ENCODE results near the gene C12orf43.

C12orf43 gene

DNA sequence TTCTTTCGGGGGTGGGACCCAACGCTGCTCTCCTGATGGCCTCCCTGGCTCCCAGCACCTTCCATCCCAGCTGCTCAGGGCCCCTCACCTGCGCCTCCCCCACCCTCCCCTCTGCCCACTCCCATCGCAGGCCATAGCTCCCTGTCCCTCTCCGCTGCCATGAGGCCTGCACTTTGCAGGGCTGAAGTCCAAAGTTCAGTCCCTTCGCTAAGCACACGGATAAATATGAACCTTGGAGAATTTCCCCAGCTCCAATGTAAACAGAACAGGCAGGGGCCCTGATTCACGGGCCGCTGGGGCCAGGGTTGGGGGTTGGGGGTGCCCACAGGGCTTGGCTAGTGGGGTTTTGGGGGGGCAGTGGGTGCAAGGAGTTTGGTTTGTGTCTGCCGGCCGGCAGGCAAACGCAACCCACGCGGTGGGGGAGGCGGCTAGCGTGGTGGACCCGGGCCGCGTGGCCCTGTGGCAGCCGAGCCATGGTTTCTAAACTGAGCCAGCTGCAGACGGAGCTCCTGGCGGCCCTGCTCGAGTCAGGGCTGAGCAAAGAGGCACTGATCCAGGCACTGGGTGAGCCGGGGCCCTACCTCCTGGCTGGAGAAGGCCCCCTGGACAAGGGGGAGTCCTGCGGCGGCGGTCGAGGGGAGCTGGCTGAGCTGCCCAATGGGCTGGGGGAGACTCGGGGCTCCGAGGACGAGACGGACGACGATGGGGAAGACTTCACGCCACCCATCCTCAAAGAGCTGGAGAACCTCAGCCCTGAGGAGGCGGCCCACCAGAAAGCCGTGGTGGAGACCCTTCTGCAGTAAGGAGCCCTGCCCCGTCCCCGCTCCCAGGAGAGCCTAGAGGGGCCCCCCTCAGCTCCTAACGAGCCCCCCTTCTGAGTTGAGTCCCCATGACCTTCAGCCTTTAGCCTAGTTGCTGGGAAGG lies 37.7 kb downstream of the C12orf43 start, which contains the start of gene HNF1A:
TSS of gene HNF1A (plus strand) at position 248 of the 924 bp plus-strand sequence. CDS start at position 474, 226 bp downstream.
- no peak for DNase-seq (ENCODE audit: low spot score)

DNA sequence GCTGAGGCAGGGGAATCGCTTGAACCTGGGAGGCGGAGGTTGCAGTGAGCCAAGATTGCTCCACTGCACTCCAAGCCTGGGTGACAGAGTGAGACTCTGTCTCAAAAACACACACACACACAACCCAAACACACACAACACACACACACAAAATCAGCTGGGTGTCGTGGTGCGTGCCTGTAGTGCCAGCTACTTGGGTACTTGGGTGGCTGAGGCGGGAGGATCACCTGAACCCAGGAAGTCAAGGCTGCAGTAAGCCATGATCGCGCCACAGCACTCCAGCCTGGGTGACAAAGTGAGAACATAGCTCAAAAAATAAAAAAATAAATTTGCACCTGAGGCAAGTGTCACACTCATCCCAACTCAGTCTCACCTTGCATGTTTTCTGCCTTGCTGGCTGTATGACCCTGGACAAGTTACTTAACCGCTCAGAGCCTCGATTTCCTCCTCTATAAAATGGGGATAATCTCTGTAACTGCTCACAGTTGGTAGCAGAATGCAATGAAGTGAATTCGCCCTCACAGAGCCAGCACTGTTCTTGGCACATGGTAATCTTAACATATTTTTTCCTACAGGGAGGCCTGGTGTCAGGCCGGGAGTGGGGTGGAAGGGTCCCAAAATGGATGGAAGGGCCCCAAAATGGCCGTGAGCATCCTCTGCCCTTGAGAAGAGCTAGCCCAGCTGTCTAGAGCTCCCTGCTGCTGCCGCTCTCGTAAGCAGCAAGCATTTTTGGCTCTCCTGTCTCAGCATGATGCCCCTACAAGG lies 38.6 kb downstream of the C12orf43 start:
- no peak for DNase-seq (ENCODE audit: low spot score)

GRCh38 chr12:120972870-120973543 lies 43.3 kb downstream of the C12orf43 start:
- no peak for DNase-seq (ENCODE audit: low spot score)

- DNase-seq (ENCODE audit: low spot score) = peak; percentile 77
These were observed 44.7 kb downstream of the C12orf43 start for GRCh38 chr12:120971299-120972180.

DNA sequence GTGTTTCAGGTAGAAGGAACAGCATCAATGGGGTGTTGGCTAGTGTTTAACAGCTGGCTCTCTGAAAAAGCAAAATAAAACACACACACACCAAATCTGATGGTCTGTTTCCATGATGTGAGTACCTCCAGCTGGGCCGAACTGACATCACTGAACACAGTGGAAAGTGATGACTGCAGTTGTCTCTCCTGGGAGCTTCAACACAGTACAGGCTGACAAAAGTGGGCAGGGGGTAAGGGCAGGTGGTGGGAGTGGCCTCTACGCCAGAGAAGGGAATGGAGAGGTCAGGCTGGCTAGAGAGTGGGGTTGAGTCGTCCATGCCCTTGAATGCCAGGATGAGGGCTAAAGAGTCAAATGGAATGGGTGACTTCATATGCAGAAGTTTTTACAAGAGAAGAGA lies 46.0 kb downstream of the C12orf43 start:
- DNase-seq (ENCODE audit: low spot score) = no peak

DNA sequence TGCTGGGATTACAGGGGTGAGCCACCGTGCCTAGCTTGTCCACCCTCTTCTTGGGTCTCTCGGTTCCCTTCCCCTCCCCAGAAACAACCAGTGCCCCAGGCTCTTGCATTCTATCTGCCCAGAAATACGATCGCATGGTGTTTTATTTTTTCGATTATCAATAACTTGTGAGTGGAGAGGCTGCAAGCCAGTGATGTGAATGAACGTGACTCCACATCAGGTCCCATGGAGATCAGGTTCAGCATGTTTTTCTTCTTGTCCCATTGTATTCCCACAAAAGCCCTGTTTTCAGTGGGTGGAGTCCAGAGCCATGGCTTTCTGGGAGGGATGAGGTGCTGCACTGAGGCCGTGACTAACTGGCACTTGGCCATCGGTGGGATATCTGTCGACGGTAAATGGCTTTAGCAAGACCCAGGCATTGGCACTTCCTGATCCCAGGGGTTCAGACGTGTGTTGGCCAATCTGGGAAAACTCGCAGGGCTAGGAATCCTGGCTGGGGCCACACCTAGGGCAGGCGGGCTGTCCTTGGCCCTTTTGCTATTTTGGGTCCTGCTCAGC lies 50.7 kb downstream of the C12orf43 start:
- DNase-seq (ENCODE audit: low spot score) = no peak

DNA sequence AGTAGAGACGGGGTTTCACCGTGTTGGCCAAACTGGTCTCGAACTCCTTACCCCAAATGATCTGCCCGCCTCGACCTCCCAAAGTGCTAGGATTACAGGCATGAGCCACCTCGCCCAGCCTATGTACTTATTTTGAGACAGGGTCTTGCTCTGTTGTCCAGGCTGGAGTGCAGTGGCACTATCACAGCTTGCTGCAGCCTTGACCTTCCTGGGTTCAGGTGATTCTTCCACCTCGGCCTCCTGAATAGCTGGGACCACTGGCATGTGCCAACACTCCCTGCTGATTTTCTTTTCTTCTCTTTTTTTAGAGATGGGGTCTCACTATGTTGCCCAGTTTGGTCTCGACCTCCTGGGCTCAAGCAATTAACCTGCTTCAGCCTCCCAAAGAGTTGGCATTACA lies 52.0 kb downstream of the C12orf43 start:
- DNase-seq (ENCODE audit: low spot score) = no peak

DNA sequence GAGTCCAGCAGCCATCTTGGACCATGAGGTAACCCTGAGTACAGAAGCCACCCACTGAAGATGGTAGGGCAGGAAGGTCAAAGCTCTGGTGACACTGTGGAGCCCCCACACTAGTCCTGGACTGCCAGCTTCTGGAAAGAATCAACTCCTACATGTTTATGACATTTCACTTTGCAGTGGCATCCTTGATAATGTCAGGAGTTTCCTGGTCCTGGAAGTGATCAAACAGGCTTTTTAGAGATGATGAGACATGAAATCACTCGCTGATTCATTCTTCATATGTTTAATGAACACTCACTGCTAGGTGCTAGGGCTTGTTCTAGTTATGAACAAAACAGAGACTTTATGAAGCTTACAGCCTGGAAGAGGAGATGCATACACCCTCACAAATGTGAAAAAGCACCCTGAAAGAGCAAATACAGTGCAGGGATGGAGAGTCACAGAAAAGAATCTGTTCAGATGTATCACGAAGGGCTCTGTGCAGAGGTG lies 53.7 kb downstream of the C12orf43 start:
- DNase-seq (ENCODE audit: low spot score) = no peak

DNA sequence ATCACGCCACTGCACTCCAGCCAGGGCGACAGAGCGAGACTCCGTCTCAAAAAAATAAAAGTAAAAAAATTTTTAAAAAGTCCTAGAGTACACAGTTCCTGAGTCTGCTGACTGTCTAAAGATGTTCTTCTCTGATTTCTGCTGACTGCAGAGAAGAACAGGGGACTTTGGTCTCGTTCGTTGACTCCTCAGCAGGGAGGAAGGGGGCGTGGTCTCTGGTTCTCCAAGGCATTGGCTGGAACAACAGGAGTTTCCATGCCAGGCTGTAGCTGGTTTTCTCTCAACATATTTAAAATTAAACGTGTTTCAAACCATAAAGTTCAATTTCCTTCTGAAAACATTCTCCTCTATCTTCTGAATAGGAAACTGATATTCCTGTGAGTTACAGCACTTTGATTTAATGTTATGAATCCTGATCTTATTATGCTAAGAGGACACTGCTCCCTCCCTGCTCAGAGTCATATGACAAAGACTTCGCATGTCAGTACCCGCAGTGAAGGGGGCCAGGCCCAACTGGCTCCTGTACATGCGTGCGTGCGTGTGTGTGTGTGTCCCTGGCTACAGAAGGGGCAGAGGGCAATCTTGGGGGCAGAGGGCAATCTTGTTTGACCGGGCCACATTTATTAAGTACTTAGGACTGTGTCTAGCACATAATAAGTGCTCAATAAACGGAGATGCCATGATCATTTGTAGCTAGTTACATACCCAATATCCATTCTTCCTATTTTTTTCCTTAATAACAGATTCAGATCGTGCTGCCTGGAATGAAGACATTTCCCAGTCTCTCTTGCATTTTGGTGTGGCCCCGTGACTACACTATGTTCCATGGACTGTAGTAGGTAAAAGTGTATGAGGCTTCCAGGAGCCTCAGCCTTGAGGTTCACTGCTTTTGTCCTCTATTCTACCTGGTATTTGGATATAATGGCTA lies 54.4 kb downstream of the C12orf43 start:
- no peak for DNase-seq (ENCODE audit: low spot score)

GRCh38 chr12:120960657-120961056 lies 55.6 kb downstream of the C12orf43 start:
- DNase-seq (ENCODE audit: low spot score) = no peak

DNA sequence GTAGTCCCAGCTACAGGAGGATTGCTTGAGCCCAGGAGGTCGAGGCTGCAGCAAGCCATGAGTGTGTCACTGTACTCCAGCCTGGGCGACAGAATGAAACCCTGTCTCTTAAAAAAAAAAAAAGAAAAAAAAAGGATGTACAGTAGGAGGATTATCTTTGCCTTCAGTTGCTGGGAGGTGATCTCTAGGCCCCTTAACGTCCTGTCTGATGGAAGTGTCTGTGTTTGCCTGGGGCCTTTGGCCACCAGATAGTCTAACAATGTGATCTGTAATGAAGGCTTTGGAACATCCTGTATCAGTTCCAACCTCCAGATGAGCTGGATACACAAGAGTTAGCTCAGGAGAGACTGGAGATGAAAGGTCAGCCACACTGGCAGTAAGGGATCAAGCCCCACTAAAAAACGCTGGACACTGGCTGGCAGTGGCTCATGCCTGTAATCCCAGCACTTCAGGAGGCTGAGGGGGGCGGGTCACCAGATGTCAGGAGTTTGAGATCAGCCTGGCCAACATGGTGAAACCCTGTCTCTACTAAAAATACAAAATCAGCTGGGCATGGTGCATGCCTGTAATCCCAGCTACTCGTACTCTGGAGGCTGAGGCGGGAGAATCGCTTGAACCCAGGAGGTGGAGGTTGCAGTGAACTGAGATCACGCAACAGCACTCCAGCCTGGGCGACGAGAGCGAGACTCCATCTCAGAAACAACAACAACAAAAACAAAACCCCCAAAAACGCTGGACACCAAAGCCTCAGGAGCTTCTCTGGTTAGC lies 57.0 kb downstream of the C12orf43 start:
- no peak for DNase-seq (ENCODE audit: low spot score)

GRCh38 chr12:120956579-120957300 lies 59.5 kb downstream of the C12orf43 start:
- DNase-seq (ENCODE audit: low spot score) = no peak

DNA sequence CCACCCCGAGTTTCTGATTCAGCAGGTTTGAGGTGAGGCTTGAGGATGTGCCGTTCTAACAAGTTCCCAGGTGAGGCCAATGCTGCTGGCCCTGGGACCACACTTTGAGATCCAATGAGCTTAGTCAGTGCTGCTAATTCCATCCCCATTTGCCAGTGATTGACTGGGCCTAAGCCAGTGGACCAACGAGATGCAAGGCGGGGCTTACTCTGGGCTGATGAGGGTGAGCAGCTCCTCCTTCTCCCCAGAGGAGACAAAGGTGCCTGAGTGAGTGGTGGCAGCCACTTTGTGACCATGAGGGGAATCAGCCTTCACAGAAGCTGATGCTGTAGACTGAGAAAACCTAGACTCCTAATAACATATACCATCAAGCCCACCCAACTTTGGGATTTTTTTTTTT lies 61.1 kb downstream of the C12orf43 start:
- DNase-seq (ENCODE audit: low spot score) = no peak

DNA sequence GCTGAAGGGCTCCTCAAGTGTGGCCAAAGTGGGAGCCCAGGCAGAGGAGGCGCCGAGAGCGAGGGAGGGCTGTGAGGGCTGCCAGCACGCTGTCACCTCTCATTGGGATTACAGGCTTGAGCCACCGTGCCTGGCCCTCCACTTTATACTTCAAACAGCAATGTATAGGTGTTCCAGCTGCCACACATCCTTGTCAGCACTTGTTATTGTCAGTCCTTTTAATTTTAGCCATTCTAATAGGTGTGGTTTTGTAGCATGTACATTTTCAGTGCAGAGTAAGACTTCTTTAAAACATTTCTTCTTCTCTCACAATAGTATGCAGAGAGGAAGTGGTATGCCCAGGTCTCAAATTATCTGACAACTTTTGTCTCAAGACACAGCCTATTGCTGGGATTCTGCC lies 65.5 kb downstream of the C12orf43 start:
- no peak for DNase-seq (ENCODE audit: low spot score)
